Astrocyte of the cerebellum (primary cell): ENCODE results near the gene DGAT2.

Experiments used
- DNase-seq: peaks from one replicate; pipeline ENCODE4 v3.0.0-alpha.2; 2011; ENCODE audit warnings: low read depth
- H3K4me3 ChIP-seq: 2 replicates; pipeline ENCODE4 v1.5.1; 2011; ENCODE audit warnings: mild to moderate bottlenecking, low read depth, low read length, moderate library complexity
- CTCF ChIP-seq: IDR thresholded peaks from 2 replicates; pipeline ENCODE4 v1.5.1; 2012; ENCODE audit warnings: low read length, low read depth, moderate library complexity, mild to moderate bottlenecking; ENCODE audit errors: missing control alignments
- in situ Hi-C: cut with HindIII; loops from 2 replicates; pipeline ENCODE4 v1.10.0; 2017; ENCODE audit warnings: low sequenced_read_pairs

Gene DGAT2

GRCh38 chr11:75790986-75791385 lies 22.4 kb downstream of the DGAT2 start:
- no peak for DNase-seq
- in situ Hi-C loops, result no loop called here
- no peak overlapping the region for H3K4me3 ChIP-seq
- no peak for TF ChIP-seq CTCF

GRCh38 chr11:75792127-75792731 lies 23.7 kb downstream of the DGAT2 start:
- H3K4me3 ChIP-seq, result no peak overlapping the region
- in situ Hi-C loops, result no loop called here

GRCh38 chr11:75792997-75793800 lies 24.6 kb downstream of the DGAT2 start:
- DNase-seq, result no peak
- no peak for TF ChIP-seq CTCF
- in situ Hi-C loops, result no loop called here
- H3K4me3 ChIP-seq, result no peak overlapping the region

More at GRCh38 chr11:75792127-75792731, 23.7 kb downstream of the DGAT2 start:
- DNase-seq, result no peak
- no peak for TF ChIP-seq CTCF

- no peak for TF ChIP-seq CTCF
- no peak overlapping the region for H3K4me3 ChIP-seq
- in situ Hi-C loops, result no loop called here
- no peak for DNase-seq
Observed at GRCh38 chr11:75793966-75794365, 25.4 kb downstream of the DGAT2 start.

GRCh38 chr11:75795276-75796090 lies 26.9 kb downstream of the DGAT2 start:
- H3K4me3 ChIP-seq, result no peak overlapping the region
- in situ Hi-C loops, result no loop called here
- no peak for TF ChIP-seq CTCF
- DNase-seq, result no peak

- in situ Hi-C loops, result no loop called here
- no peak for TF ChIP-seq CTCF
- no peak for DNase-seq
- no peak overlapping the region for H3K4me3 ChIP-seq
Observed at GRCh38 chr11:75796091-75796435, 27.5 kb downstream of the DGAT2 start.
